Measurements from ENCODE around the gene FCF1.
"Not testable (repeated sequence)": the region's sequence is repeated elsewhere in the genome, so short reads cannot be mapped to it uniquely, and the experiment has no call there.

- not testable (repeated sequence) for TF ChIP-seq EZH2 (IDR thresholded peaks at IDR 0.05; ENCODE audit: insufficient read depth, poor library complexity, severe bottlenecking); EZH2phosphoT487 (IDR thresholded peaks at IDR 0.05; ENCODE audit: insufficient read depth, low read depth)
Observed at GRCh38 chr14:74758505-74758904, 45.6 kb downstream of the FCF1 start.
